OCI-LY7 (cell line): Measurements from ENCODE around the gene PXDC1.

ENCODE experiments used
- CTCF ChIP-seq: fragments of 200-600 bp; sonication (generic); conservative IDR thresholded peaks from 2 replicates; pipeline ENCODE4 v1.5.1; 2014; ENCODE audit warnings: mild to moderate bottlenecking, antibody characterized with exemption, low read length, moderate library complexity, mixed read lengths
- EZH2phosphoT487 ChIP-seq: fragments of 200-600 bp; sonication (generic); IDR thresholded peaks from 2 replicates; pipeline ENCODE4 v1.6.1; 2018; ENCODE audit warnings: low read depth, borderline replicate concordance, mild to moderate bottlenecking, mixed run types, antibody characterized with exemption, low read length, moderate library complexity, mixed read lengths

GRCh38 chr6:3742426-3743344 lies 8.8 kb downstream of the PXDC1 start:
- peak; percentile 98 for TF ChIP-seq CTCF
- no peak for TF ChIP-seq EZH2phosphoT487
